SH-SY5Y (cell line): ENCODE data around the gene RBCK1.

ENCODE experiments used
- GATA2 ChIP-seq: IDR thresholded peaks from 2 replicates; pipeline ENCODE4 v1.6.1; 2011; ENCODE audit warnings: mild to moderate bottlenecking, low read depth, low read length
- GATA3 ChIP-seq: IDR thresholded peaks from 2 replicates; pipeline ENCODE4 v1.6.1; 2011; ENCODE audit warnings: low read depth, mild to moderate bottlenecking, low read length, moderate library complexity

RBCK1 gene

DNA sequence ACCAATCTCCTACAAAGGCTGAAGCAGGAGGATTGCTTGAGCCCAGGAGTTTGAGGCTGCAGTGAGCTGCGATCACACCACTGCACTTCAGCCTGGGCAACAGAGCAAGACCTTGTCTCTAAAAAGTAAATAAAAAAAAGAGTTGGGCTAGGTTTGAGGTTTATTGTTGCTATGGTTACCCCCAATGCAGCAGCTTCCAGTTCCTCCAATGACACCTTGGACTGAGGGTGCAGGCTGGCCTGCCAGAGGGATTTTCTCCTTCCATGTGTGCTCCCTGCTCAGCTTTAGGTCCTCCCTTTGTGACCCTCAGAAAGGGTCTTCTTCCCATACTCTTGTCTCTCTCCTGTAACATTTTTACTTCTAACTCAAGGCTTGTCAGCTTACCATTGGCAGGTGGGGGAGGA lies 64.8 kb downstream of the RBCK1 start:
- TF ChIP-seq GATA2 (no peak), GATA3 (no peak)

- TF ChIP-seq GATA2: no peak
- no peak for TF ChIP-seq GATA3
These were observed 66.5 kb downstream of the RBCK1 start for GRCh38 chr20:474581-474980.

DNA sequence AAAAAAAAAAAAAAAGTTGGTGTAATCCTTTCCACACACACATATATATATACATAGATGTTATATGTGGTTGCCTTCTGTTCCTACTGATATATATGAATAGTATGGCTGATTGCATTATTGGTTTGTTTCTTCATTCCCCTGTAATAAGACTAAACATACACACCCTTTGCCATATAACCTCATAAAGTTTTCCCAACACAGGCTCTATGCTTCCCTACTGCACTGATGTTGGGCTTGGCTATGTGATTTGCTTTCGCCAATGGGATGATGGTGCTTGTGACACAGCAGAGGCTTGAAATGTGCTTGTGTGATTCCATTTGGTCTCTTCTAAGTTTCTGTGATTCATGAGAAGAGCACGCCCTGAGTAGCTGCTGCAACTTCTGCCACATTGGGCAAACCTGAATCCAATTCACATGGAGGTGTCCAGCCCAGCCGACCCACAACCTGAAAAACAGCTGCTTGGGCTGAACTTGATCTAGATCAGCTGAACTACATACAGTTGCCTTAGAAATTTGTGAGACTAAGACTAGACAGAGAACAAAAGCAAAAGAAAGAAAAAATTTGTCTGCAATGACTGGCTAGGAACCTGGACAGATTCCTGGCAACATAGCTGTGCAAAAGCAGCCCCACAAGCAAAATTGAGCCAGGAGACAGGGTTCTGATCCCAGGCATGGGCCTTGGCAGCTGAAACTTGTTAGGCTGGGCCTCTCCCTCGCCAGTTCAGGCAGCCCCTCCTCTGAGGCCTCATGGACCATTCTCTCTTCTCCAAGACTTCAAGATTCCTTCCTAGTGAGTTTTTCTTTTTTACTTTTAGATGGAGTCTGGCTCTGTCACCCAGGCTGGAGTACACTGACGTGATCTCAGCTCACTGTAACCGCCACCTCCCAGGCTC lies 67.6 kb downstream of the RBCK1 start:
- TF ChIP-seq GATA2 (no peak), GATA3 (no peak)

- TF ChIP-seq GATA2: no peak
- no peak for TF ChIP-seq GATA3
These were observed 70.2 kb downstream of the RBCK1 start for GRCh38 chr20:478010-478948.

- TF ChIP-seq GATA2: no peak
- TF ChIP-seq GATA3: no peak
These were observed 70.9 kb downstream of the RBCK1 start for GRCh38 chr20:478949-479429.

DNA sequence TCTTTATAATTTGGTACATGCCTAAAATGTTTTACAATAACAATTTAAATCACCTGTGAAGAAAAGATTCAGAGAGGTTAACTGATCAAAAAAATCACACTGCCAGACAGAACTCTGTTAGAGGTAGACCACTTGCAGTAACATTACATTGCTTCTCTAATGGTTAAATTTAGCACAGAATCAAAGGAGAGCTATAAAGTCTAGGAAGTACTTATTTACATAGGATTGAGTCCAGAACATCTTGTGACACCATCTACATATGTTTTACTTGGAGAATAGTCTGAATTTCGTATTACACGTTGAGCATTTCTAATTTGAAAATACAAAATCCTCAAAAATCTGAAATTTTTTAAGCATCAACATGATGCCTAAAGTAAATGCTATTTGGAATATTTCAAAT lies 71.4 kb downstream of the RBCK1 start:
- no peak for TF ChIP-seq GATA2

DNA sequence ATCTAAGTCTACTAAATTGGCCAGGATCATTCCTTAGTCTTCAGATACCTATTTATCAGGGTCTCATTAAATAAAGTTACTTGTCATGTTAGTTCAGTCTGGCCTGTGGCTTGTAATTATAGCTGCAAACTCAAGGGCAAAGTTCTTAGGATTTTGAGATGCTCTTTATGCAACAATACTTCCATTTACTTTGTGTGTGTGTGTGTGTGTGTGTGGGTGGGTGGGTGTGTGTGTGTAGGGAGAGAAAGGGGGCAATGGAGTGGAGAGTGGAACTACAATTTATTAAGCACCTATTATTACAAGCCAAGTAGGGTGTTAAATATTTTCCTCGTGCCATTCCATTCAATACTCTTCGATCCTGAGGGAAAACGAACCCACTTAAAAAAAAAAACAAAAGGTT lies 71.9 kb downstream of the RBCK1 start:
- TF ChIP-seq GATA2 (no peak), GATA3 (no peak)

- TF ChIP-seq GATA3 (no peak), GATA2 (no peak)
These were observed 73.1 kb downstream of the RBCK1 start for GRCh38 chr20:481167-481566.
